Activated naive CD8-positive, alpha-beta T cell (primary cell): ENCODE measurements around the gene SNRNP200.
"Not testable (repeated sequence)": the region's sequence is repeated elsewhere in the genome, so short reads cannot be mapped to it uniquely, and the experiment has no call there.

Experiments used
- H3K27ac Mint-ChIP-seq: one replicate; pipeline ENCODE4 v1.8.0; 2021; ENCODE audit warnings: mixed read lengths
- H3K27me3 Mint-ChIP-seq: one replicate; pipeline ENCODE4 v1.8.0; 2021; ENCODE audit warnings: mixed read lengths
- H3K36me3 Mint-ChIP-seq: one replicate; pipeline ENCODE4 v1.8.0; 2021; ENCODE audit warnings: mixed read lengths
- H3K4me1 Mint-ChIP-seq: one replicate; pipeline ENCODE4 v1.8.0; 2021; ENCODE audit warnings: low read depth, mixed read lengths
- H3K4me3 Mint-ChIP-seq: one replicate; pipeline ENCODE4 v1.8.0; 2021; ENCODE audit warnings: mild to moderate bottlenecking, mixed read lengths
- H3K9me3 Mint-ChIP-seq: one replicate; pipeline ENCODE4 v1.8.0; 2021; ENCODE audit warnings: low read depth, mixed read lengths

The SNRNP200 gene

DNA sequence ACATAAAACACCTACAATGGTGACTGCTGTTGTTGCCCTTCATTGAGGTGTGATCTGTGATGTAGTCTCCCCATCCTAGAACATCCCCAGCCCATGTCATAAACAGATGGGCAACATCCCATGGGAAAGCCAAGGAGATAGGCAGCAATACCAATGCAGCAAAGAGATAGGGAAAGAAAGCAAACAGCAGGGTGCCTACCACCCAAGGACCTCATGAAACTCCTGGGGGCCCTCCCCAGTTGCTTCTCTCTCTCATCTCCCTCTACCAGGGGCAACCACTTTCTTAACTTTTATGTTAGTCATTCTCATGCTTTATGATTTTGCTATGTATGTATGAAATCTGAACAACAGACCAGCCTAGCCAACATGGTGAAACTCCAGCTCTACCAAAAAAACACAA, 11.7 kb upstream of the SNRNP200 start:
- peaks cover 5% of the 10 kb centered on the region for H3K36me3 Mint-ChIP-seq
- H3K27ac Mint-ChIP-seq: no peak overlapping the region
- no peak overlapping the region for H3K4me3 Mint-ChIP-seq
- H3K27me3 Mint-ChIP-seq: no peaks in the 10 kb centered on the region
- no peaks in the 10 kb centered on the region for H3K9me3 Mint-ChIP-seq
- peaks cover 46% of the 10 kb centered on the region for H3K4me1 Mint-ChIP-seq

DNA sequence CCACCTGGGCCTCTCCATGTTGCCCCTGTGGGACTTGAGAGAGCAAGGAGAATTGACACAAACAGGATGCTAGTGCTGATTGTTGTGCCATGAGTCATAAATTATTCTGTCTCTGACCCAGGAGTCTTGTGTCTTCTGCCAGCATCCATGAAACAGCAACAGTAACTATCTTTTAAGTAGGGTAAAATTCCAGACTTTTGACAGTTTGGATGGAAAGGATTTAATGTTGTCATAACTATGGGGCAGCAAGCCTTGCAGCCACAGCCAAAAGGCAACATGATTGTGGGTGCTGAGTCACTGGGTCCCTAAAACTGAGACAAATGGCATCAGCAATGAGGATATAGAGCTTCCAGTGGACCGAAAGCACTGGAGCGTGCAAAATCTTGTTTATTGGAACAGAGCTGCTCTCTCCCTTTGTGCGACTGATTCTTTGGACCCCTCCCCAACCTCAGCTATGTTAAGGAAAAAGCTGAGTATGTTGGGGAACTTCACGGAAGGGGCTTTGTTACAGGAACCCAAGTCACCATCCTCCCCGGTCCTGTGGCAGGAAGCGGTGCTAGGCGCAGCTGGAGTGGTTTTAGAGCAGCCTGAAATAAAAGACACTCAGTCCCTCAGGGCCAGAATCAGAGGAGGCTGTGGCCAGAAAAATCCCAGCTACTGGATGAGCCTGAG, 10.2 kb upstream of the SNRNP200 start:
- H3K4me1 Mint-ChIP-seq: peaks cover 44% of the 10 kb centered on the region
- H3K27ac Mint-ChIP-seq: peak overlapping the region; percentile 72
- no peaks in the 10 kb centered on the region for H3K9me3 Mint-ChIP-seq

DNA sequence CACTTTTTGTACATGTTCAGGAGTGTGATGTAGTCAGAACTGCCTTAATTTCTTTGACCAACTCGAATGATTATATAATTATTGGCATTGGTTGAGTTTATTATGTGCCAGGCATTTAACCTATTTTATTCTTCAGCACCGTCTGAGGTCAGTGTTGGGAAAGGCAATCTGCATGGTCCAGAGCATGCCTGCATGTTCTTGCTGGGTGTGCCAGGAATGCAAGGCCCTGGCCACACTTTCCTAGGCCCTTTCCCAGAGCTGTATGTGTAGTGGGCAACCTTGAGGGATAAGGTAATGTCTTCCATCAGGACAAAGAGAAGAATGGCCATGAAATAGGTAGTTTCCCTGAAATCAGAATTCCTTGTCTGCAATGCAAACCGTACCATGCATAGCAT, 9.7 kb upstream of the SNRNP200 start:
- no peak overlapping the region for H3K4me3 Mint-ChIP-seq
- peaks cover 43% of the 10 kb centered on the region for H3K4me1 Mint-ChIP-seq
- H3K27ac Mint-ChIP-seq: peak overlapping the region; percentile 72
- no peaks in the 10 kb centered on the region for H3K9me3 Mint-ChIP-seq
- peaks cover 5% of the 10 kb centered on the region for H3K36me3 Mint-ChIP-seq
- no peaks in the 10 kb centered on the region for H3K27me3 Mint-ChIP-seq

More for the DNA sequence above, 10.2 kb upstream of the SNRNP200 start:
- Mint-ChIP-seq H3K4me3 (peak overlapping the region; percentile 54), H3K27me3 (no peaks in the 10 kb centered on the region), H3K36me3 (peaks cover 5% of the 10 kb centered on the region)

DNA sequence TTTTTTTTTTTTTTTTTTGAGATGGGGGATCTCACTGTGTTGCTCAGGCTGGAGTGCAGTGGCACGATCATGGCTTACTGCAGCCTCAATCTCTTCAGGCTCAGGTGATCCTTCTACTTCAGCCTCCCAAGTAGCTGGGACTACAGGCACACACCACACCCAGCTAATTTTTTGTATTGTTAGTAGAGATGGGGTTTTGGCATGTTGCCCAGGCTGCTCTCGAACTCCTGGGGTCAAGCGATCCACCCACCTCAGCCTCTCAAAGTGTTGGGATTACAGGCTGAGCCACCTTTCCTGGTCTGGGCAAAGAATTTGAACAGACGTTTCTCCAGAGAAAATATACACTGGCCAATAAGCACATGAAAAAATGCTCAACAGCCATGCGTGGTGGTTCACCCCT, 2.9 kb upstream of the SNRNP200 start:
- H3K36me3 Mint-ChIP-seq: peaks cover 8% of the 10 kb centered on the region
- peaks cover 37% of the 10 kb centered on the region for H3K4me1 Mint-ChIP-seq
- no peaks in the 10 kb centered on the region for H3K27me3 Mint-ChIP-seq
- no peak overlapping the region for H3K27ac Mint-ChIP-seq
- H3K4me3 Mint-ChIP-seq: no peak overlapping the region
- H3K9me3 Mint-ChIP-seq: no peaks in the 10 kb centered on the region

DNA sequence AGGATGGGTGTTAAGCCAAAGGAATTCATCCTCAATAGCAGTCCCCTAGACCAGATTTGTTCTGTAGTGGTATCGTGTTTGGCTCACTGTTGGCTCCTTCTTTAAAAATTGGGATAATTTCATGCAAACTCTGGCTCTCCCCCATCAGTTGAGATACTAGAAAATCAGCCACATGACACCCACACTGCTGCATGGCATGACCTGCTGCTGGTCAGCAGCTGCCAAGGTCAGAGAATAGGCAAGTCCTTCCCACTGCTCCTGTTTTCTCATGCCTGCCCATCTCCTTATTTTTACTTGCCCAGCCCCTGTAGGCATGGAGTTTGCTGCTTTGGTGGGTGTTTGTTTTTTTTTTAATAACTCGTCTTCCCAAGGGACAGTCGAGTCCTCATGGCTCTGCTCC, 1.0 kb upstream of the SNRNP200 start:
- H3K4me3 Mint-ChIP-seq: peak overlapping the region; percentile 100
- no peaks in the 10 kb centered on the region for H3K27me3 Mint-ChIP-seq
- peak overlapping the region; percentile 99 for H3K27ac Mint-ChIP-seq
- H3K4me1 Mint-ChIP-seq: peaks cover 49% of the 10 kb centered on the region
- H3K9me3 Mint-ChIP-seq: no peaks in the 10 kb centered on the region
- peaks cover 15% of the 10 kb centered on the region for H3K36me3 Mint-ChIP-seq

DNA sequence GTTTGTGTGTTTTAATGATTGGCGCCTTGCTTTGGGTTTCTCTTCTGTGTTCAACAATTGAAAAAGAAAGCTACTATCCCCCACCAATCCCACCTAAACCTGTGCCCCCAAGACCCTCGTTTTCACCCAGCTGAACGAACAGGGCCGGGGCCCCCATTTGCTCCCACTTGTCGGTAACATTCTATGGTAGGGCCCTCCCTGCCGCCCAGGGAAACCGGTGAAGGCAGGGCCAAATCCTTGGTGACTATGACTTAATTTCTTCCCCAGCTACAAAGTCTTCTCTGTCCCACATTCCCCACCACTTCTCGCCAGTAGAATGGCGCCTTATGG, 598 bp upstream of the SNRNP200 start:
- peak overlapping the region; percentile 100 for H3K4me3 Mint-ChIP-seq
- H3K9me3 Mint-ChIP-seq: no peaks in the 10 kb centered on the region
- H3K36me3 Mint-ChIP-seq: peaks cover 18% of the 10 kb centered on the region
- peak overlapping the region; percentile 99 for H3K27ac Mint-ChIP-seq
- peaks cover 53% of the 10 kb centered on the region for H3K4me1 Mint-ChIP-seq
- no peaks in the 10 kb centered on the region for H3K27me3 Mint-ChIP-seq

DNA sequence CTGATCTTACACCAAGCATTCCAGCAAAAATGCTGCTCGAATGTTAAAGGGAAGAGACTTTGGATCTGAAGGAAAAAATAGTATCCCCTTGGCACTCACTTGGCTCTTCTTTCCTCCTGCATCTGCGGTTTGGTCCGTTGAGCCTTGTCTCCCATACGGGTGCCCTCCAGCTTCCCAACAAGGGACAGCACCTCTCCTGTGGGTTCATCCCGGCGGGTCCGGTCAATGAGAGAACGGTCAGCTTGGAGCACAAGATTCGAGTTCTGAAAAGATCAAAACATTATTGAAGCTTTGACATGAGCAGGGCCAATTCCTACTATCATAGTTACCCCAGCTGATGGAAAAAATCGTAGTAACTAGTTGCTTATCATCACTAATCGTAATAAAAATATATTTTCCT, 740 bp downstream of the SNRNP200 start:
- peak overlapping the region; percentile 99 for H3K27ac Mint-ChIP-seq
- H3K36me3 Mint-ChIP-seq: peaks cover 19% of the 10 kb centered on the region
- H3K9me3 Mint-ChIP-seq: no peaks in the 10 kb centered on the region
- no peaks in the 10 kb centered on the region for H3K27me3 Mint-ChIP-seq
- H3K4me3 Mint-ChIP-seq: peak overlapping the region; percentile 100
- H3K4me1 Mint-ChIP-seq: peaks cover 53% of the 10 kb centered on the region

DNA sequence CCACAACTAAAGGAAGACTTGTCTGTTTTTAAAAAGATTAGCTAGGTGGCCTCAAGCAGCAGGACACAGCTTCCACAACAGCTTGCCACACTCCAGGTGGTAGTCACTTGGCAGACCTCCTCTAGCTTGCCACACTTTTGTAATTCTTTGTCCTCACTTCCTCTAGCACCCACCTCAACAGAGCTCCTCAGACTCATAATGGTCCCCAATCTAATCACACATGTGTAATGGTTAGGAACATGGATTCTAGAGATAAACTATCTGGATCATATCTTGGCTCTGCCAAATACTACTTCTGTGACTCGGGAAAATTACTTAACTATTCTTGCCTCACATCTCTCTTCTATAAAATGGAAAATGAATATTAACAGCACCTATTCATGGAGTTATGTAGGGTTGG, 3.5 kb downstream of the SNRNP200 start:
- H3K9me3 Mint-ChIP-seq: no peaks in the 10 kb centered on the region

DNA sequence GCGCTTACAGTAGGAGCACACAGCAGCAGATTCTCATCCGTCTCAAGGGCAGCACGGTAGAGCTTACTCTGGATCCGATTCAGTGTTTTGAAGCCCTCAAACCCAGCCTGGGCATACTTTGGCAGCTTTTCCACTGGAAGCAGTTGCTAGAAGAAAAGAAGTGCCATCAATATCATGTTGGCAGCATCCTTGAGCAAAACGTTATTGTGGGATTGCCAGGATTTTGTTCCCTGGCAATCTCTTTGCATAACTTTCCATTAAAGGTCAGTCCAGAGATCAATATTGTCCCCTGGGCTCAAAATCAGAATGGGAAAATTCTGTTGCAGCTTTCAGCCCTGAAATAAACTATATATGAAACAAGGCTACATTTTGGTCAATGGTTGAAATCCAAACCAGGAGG, 8.4 kb downstream of the SNRNP200 start:
- H3K27me3 Mint-ChIP-seq: no peaks in the 10 kb centered on the region

More for the DNA sequence above, 3.5 kb downstream of the SNRNP200 start:
- Mint-ChIP-seq H3K4me3 (peak overlapping the region; percentile 55), H3K4me1 (peaks cover 62% of the 10 kb centered on the region), H3K36me3 (peaks cover 25% of the 10 kb centered on the region), H3K27ac (peak overlapping the region; percentile 68), H3K27me3 (no peaks in the 10 kb centered on the region)

DNA sequence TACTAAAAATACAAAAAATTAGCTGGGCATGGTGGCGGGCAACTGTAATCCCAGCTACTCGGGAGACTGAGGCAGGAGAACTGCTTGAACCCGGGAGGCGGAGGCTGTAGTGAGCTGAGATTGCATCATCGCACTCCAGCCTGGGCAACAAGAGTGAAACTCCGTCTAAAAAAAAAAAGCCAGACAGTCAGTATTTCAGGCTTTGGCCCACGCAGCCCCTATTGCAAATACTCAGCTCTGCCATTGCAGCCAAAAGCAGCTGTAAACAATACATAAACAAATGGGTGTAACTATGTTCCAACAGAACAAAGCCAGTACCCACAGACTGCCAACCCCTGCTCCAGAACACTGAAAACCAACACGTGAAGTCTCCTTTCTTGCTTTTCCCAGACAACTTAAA, 11.1 kb downstream of the SNRNP200 start:
- H3K4me3 Mint-ChIP-seq, H3K4me1 Mint-ChIP-seq, H3K27ac Mint-ChIP-seq, H3K9me3 Mint-ChIP-seq, H3K27me3 Mint-ChIP-seq: not testable (repeated sequence)
- H3K36me3 Mint-ChIP-seq: peaks cover 12% of the 10 kb centered on the region

More for the DNA sequence above, 8.4 kb downstream of the SNRNP200 start:
- Mint-ChIP-seq H3K27ac (no peak overlapping the region), H3K4me3 (no peak overlapping the region), H3K36me3 (peaks cover 20% of the 10 kb centered on the region), H3K4me1 (peaks cover 22% of the 10 kb centered on the region), H3K9me3 (no peaks in the 10 kb centered on the region)

DNA sequence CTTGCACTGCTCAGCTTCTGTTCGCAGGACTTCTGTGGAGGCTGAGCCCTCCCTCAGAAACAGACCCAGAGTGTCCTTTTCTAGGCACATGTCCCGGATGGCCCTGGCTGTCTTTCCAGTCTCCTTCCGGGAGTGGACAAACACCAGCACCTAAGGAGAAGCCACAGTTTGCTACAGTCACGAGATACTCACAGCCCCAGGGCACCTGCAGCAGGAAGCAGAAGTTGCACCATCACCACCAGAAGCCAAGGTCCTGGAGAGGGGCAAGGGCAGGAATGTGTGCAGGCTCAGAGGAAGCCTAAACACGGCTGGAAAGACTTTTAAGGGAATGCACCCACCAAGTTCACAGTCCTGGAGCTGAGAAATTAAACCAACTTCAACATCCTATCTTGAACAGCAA, 13.6 kb downstream of the SNRNP200 start:
- Mint-ChIP-seq H3K27ac (no peak overlapping the region), H3K9me3 (no peaks in the 10 kb centered on the region), H3K4me3 (no peak overlapping the region), H3K4me1 (no peaks in the 10 kb centered on the region), H3K27me3 (no peaks in the 10 kb centered on the region), H3K36me3 (peaks cover 13% of the 10 kb centered on the region)

DNA sequence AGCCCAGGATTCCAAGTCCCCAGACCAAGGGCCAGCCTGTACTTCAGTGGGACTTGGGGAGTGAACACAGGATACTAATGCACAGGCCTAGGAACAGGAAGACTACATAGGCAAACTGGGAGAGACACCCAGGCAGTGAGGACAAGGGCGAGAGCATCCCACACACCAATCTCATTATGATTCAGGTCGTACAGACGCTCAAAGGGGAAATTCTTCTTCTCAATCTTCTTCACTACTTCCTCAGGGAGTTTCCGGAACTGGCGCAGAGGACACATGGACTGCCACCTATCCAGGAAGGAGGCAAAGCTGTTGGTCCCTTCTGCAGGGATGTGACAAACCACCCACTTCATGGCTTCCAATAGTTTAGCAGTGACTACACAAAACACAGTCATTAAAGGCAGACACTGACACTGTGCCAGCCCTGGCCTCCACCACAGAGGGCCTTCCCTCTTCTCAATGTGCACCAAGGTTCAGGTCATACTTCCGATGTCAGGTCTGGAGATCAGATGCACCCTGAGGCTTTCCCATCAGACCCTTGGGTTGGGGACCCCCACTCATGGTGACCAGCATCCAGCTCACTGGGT, 18.0 kb downstream of the SNRNP200 start:
- Mint-ChIP-seq H3K4me1 (no peaks in the 10 kb centered on the region), H3K27me3 (no peaks in the 10 kb centered on the region), H3K4me3 (no peak overlapping the region), H3K36me3 (peaks cover 8% of the 10 kb centered on the region), H3K9me3 (no peaks in the 10 kb centered on the region), H3K27ac (no peak overlapping the region)

DNA sequence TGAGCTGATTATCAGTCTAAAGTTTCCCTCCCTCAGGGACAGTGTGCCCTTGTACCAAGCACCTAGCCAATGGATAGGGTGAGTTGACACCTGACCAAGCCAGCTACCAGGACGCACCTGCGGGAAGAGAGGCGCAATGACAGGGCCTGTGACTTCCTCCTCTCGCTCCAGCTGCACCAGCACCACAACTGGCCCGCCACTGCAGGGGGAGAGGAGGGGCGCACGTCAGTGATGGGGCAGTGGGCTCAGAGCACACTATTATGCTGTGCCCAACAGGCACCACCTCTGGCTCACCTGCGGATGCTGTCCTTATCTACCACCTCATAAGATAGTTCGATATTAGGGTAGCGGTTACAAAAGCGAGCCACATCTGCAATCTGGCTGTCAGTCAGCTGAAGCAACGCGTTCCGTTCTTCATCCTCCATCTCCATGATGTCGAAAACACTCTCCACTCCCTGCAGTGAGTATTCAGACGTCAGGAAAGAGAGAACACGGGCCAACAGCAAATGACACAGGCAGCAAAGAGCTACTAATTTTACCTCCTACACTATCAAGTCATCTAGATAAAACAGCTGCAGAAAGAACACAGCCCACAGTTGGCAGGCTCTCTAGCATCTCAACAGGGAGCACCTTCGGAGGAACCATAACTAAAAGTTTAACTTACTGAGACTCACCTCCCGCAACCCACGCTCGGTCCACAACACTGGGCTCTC, 28.4 kb downstream of the SNRNP200 start:
- Mint-ChIP-seq H3K4me1 (no peaks in the 10 kb centered on the region), H3K36me3 (peaks cover 10% of the 10 kb centered on the region), H3K27ac (no peak overlapping the region), H3K9me3 (no peaks in the 10 kb centered on the region), H3K4me3 (no peak overlapping the region), H3K27me3 (no peaks in the 10 kb centered on the region)

DNA sequence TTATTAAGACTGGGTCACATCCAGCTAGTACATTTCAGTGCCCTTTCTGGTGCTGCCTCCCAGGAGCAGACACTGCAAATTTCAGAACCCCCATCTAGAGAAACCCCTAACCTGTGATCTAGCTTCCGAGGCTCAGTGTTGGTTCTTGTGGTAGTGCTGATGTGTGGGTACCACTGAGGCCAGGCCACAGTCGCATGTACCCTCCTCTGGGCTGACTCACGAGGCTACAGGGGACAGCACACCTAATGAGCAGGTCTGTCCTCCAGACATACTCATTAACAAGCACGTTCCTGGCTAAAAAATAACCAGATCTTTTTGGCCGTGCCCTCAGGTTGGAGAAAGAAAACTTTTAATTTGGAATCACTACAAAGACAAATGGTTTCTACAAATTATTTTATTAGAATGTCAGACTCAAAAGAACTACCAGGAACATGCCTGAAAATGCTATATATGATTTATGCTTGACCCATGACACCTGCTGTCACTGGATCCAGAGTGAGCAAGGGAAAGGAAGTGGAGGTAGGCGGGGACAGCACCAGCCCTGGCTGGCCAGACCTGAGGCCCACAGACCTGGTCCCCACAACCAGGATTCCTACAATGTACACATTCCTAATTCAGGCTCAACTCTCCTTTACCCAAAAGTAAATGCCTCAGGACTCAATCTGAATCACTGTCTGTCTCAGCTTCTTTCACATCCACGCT, 30.8 kb downstream of the SNRNP200 start:
- Mint-ChIP-seq H3K27me3 (no peaks in the 10 kb centered on the region), H3K27ac (peak overlapping the region; percentile 43), H3K36me3 (peaks cover 5% of the 10 kb centered on the region), H3K9me3 (no peaks in the 10 kb centered on the region), H3K4me3 (no peak overlapping the region), H3K4me1 (no peaks in the 10 kb centered on the region)

DNA sequence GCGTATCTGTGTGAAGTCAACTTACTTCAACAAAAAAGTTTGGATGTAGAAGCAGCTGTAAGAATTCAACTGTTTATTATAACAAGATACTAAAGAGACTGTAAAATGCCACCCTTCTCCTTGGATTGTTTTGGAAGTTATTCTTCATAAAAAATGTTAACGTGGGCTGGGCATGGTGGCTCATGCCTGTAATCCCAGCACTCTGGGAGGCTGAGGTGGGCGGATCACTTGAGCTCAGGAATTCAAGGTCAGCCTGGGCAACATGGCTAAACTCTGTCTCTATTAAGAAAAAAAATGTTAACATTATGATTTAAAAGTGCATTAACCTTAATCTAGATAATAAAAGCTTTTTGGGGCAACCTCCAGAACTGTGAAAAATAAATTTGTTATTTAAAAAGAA, 31.6 kb downstream of the SNRNP200 start:
- Mint-ChIP-seq H3K27me3 (no peaks in the 10 kb centered on the region), H3K4me1 (peaks cover 3% of the 10 kb centered on the region), H3K27ac (no peak overlapping the region), H3K4me3 (no peak overlapping the region), H3K9me3 (no peaks in the 10 kb centered on the region), H3K36me3 (peaks cover 6% of the 10 kb centered on the region)
